GM18526 (cell line): ENCODE data around the gene PAH.

ENCODE experiments used
- POLR2A ChIP-seq: IDR thresholded peaks from 3 replicates; pipeline ENCODE4 v1.6.1; 2011; ENCODE audit not compliant: insufficient read length; ENCODE audit errors: extremely low read depth

PAH gene

DNA sequence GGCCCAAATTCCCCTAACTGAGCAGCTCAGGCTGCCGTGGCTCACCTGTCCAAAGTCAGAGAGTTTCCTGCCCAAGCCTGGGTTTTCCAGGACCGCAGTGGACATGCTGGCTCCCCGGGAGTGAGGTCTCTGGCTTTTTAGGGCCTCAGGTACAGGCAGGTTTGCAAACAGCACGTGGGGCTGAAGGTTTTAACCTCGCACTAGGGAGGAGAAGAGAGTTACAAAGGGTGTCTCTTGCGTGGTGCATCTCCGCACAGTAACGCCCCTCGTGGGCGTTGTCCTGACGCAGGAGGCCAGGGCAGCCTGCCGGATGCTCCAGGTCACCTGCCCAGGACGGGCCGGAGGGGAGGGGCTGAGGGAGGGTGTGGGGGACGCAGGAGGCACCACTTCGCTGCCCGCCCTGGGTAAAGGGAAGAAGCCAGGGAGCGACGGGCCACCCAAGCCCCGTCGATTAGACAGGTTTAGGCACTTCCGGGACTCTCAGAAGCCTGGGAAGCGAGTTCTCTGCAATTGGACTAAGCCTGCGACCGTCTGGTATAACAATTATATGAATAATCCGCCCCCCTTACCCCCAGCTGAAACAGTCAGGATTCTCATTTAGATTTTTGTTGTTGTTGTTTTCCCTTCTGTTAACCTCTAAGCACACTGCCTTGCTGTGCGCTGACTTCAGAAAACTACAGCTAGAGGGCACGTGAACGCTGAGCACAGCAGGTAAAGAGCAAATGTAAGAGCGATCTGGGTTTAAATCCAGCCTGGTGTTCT, at the start of gene PAH:
Gene PAH (minus strand): TSS at position 219 of the 762 bp plus-strand sequence. CDS start 114 bp downstream, at position 105.
- TF ChIP-seq POLR2A: no peak

GRCh38 chr12:102966200-102966863, 49.3 kb upstream of the PAH start:
- TF ChIP-seq POLR2A: no peak

GRCh38 chr12:102965281-102966155, 48.5 kb upstream of the PAH start:
- TF ChIP-seq POLR2A: no peak

DNA sequence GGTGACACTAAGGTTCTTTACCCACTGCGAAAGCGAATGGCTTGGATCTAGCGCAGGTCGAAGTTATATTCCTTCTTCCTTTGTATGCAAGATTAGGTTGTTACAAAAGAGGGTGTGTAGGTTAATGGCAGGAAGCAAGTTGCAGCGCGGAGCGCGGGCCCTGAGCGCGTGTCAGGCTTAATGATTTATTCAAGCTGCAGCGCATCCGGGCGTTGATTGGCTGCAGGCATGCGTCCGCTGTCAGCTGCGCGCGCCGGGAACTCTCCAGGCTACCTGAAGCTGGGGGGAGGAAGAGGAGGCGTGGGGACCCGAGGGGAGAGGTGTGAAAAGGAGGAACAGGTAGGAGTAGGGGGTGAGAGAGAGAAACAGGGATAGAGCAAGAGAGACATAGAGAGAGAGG, 47.8 kb upstream of the PAH start:
- TF ChIP-seq POLR2A: no peak

DNA sequence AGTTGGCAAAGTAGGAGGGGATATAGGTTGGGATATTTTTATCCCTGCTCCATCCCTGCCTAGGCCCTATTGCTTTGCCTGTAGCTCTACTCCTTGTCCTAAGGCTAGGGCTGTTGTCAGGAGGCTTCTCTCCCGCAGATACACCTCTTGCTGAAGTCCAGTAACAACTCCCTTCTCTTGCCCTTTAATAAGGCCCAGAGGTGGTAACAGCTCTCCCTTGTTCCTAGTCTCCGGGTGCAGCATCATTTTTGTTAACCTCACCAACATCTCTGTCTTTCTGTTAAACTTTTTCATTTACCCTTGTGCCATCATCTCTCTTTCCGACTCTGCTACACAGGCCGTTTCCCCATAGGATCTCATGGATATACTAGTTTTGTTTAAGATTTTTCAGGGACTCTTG, 46.8 kb upstream of the PAH start:
- no peak for TF ChIP-seq POLR2A

GRCh38 chr12:102962986-102963385, 45.9 kb upstream of the PAH start:
- no peak for TF ChIP-seq POLR2A

- no peak for TF ChIP-seq POLR2A
Measured at GRCh38 chr12:102962532-102962931, 45.5 kb upstream of the PAH start.

GRCh38 chr12:102961466-102961855, 44.4 kb upstream of the PAH start:
- no peak for TF ChIP-seq POLR2A

- no peak for TF ChIP-seq POLR2A
Measured at GRCh38 chr12:102960766-102961465, 43.9 kb upstream of the PAH start.

- no peak for TF ChIP-seq POLR2A
Measured at GRCh38 chr12:102959391-102959790, 42.3 kb upstream of the PAH start.

- TF ChIP-seq POLR2A: no peak
Measured at GRCh38 chr12:102958830-102959176, 41.8 kb upstream of the PAH start.

- no peak for TF ChIP-seq POLR2A
Measured at GRCh38 chr12:102958073-102958829, 41.2 kb upstream of the PAH start.

GRCh38 chr12:102957339-102958050, 40.5 kb upstream of the PAH start, which contains the start of gene ASCL1:
ASCL1 (plus strand) TSS chr12:102957674; CDS start chr12:102958245, 571 bp downstream.
- no peak for TF ChIP-seq POLR2A
